Stomach smooth muscle (tissue), 2 donors: ENCODE measurements around the gene PLSCR1.

Source experiments
- H3K27ac ChIP-seq: one replicate; pipeline ENCODE4 v1.7.0; 2013; ENCODE audit warnings: mild to moderate bottlenecking, low read length, inconsistent platforms
- H3K27me3 ChIP-seq, 2 donors: one replicate each; pipeline ENCODE4 v1.7.0; 2013; ENCODE audit warnings: low read length in 2 of 2; ENCODE audit not compliant: insufficient read depth in 2 of 2, control insufficient read depth in 1 of 2
- H3K36me3 ChIP-seq, 2 donors: one replicate each; pipeline ENCODE4 v1.7.0; 2013; ENCODE audit warnings: low read length in 2 of 2; ENCODE audit not compliant: control insufficient read depth in 2 of 2, insufficient read depth in 2 of 2
- H3K4me1 ChIP-seq: one replicate; pipeline ENCODE4 v1.7.0; 2013; ENCODE audit warnings: low read length; ENCODE audit not compliant: control insufficient read depth, insufficient read depth
- H3K4me3 ChIP-seq, 2 donors: one replicate each; pipeline ENCODE4 v1.7.0; 2013; ENCODE audit warnings: low read length in 2 of 2
- H3K9ac ChIP-seq, 2 donors: one replicate each; pipeline ENCODE4 v1.7.0; 2013; ENCODE audit warnings: low read length in 2 of 2, mild to moderate bottlenecking in 1 of 2
- H3K9me3 ChIP-seq, 2 donors: one replicate each; pipeline ENCODE4 v1.7.0; 2013; ENCODE audit warnings: low read length in 2 of 2; ENCODE audit not compliant: control insufficient read depth in 2 of 2
- donor health status: healthy.
- donor health status: Pancreatic carcinoma.

Gene PLSCR1

GRCh38 chr3:146569314-146569713 is 24.9 kb upstream of the PLSCR1 start:
- no peaks in the 10 kb centered on the region for H3K9me3 ChIP-seq
- H3K27ac ChIP-seq, result no peak overlapping the region
- H3K9ac ChIP-seq, result no peak overlapping the region
- no peaks in the 10 kb centered on the region for H3K4me1 ChIP-seq
- H3K4me3 ChIP-seq, result no peak overlapping the region
- H3K36me3 ChIP-seq, result no peaks in the 10 kb centered on the region
- H3K27me3 ChIP-seq, result no peaks in the 10 kb centered on the region

GRCh38 chr3:146566138-146566537 is 21.7 kb upstream of the PLSCR1 start:
- Histone ChIP-seq H3K4me1 (no peaks in the 10 kb centered on the region), H3K27me3 (no peaks in the 10 kb centered on the region), H3K9ac (no peak overlapping the region), H3K36me3 (no peaks in the 10 kb centered on the region), H3K4me3 (no peak overlapping the region), H3K27ac (no peak overlapping the region), H3K9me3 (no peaks in the 10 kb centered on the region)

- H3K36me3 ChIP-seq, result no peaks in the 10 kb centered on the region
- H3K27ac ChIP-seq, result no peak overlapping the region
- no peaks in the 10 kb centered on the region for H3K27me3 ChIP-seq
- H3K9me3 ChIP-seq, result no peaks in the 10 kb centered on the region
- H3K9ac ChIP-seq, result no peak overlapping the region
- H3K4me1 ChIP-seq, result no peaks in the 10 kb centered on the region
- H3K4me3 ChIP-seq, result no peak overlapping the region
These were observed 17.5 kb upstream of the PLSCR1 start for GRCh38 chr3:146561879-146562278.

GRCh38 chr3:146561463-146561862 is 17.1 kb upstream of the PLSCR1 start:
- H3K9ac ChIP-seq, result no peak overlapping the region
- no peak overlapping the region for H3K27ac ChIP-seq
- no peaks in the 10 kb centered on the region for H3K9me3 ChIP-seq
- no peaks in the 10 kb centered on the region for H3K27me3 ChIP-seq
- no peak overlapping the region for H3K4me3 ChIP-seq
- no peaks in the 10 kb centered on the region for H3K36me3 ChIP-seq
- no peaks in the 10 kb centered on the region for H3K4me1 ChIP-seq

DNA sequence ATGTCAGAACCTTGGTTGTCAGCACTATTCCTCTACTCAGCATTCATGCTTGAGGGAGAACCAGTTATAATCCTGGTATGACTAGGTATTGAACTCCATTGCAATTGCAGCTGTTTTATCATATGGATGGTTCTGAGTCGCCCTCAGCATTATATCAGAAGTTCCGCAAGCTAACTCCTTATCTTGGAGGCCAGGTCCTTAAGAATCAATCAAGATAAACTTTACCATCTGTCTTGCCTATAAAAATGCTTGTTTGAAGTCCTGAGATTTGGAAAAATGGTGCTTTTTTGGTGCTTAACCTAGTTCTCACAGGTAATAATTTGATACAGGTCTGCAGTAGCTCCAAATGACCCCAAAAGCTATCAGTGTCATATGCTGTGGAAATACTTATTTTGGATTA is 16.3 kb upstream of the PLSCR1 start:
- Histone ChIP-seq H3K9me3 (no peaks in the 10 kb centered on the region), H3K9ac (no peak overlapping the region), H3K4me1 (no peaks in the 10 kb centered on the region), H3K4me3 (no peak overlapping the region), H3K27me3 (no peaks in the 10 kb centered on the region), H3K36me3 (no peaks in the 10 kb centered on the region), H3K27ac (no peak overlapping the region)

GRCh38 chr3:146559388-146559787 is 15.0 kb upstream of the PLSCR1 start:
- Histone ChIP-seq H3K27ac (no peak overlapping the region), H3K9ac (no peak overlapping the region), H3K4me1 (no peaks in the 10 kb centered on the region), H3K9me3 (no peaks in the 10 kb centered on the region), H3K36me3 (no peaks in the 10 kb centered on the region), H3K4me3 (no peak overlapping the region), H3K27me3 (no peaks in the 10 kb centered on the region)

DNA sequence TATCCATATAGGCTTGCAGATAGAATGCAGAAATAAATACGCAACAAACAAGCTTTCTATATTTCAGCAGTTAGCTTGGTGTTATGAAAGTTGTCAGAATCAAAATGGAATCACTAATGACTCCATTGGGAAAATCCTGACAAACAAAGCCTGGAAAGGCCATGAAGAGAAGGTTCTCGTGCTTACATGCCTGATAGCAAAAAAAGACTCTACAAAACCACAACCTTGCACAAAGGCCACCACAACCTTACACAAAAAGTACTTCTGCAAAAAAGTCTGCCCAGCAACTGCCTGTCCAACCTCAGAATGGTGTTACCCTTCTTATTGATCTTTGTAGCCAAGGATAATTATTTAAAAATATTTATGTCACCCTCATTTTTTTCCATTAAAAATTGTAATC is 14.4 kb upstream of the PLSCR1 start:
- Histone ChIP-seq H3K9me3 (no peaks in the 10 kb centered on the region), H3K36me3 (no peaks in the 10 kb centered on the region), H3K27ac (no peak overlapping the region), H3K4me1 (no peaks in the 10 kb centered on the region), H3K4me3 (no peak overlapping the region), H3K9ac (no peak overlapping the region), H3K27me3 (no peaks in the 10 kb centered on the region)

DNA sequence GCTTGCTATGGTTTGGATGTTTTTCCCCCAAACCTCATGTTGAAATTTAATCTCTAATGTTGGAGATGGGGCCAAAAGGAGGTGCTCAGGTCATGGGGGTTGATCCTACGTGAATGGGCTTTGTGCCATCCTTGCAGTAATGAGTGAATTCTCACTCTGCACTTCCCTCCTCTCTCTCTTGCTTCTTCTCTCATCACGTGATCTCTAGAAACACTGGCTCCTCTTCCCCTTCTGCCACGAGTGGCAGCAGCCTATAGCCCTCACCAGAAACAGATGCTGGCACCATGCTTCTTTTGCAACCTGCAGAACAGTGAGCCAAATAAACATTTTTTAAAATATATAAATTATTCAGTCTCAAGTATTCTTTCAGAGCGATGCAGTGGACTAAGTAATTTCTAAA is 13.3 kb upstream of the PLSCR1 start:
- no peaks in the 10 kb centered on the region for H3K27me3 ChIP-seq
- H3K27ac ChIP-seq, result no peak overlapping the region
- no peak overlapping the region for H3K9ac ChIP-seq
- no peaks in the 10 kb centered on the region for H3K36me3 ChIP-seq
- no peak overlapping the region for H3K4me3 ChIP-seq
- no peaks in the 10 kb centered on the region for H3K4me1 ChIP-seq
- H3K9me3 ChIP-seq, result no peaks in the 10 kb centered on the region

- no peaks in the 10 kb centered on the region for H3K36me3 ChIP-seq
- H3K27me3 ChIP-seq, result no peaks in the 10 kb centered on the region
- no peaks in the 10 kb centered on the region for H3K9me3 ChIP-seq
- H3K9ac ChIP-seq, result no peak overlapping the region
- no peaks in the 10 kb centered on the region for H3K4me1 ChIP-seq
- no peak overlapping the region for H3K4me3 ChIP-seq
- no peak overlapping the region for H3K27ac ChIP-seq
These were observed 10.9 kb upstream of the PLSCR1 start for GRCh38 chr3:146555311-146555710.

DNA sequence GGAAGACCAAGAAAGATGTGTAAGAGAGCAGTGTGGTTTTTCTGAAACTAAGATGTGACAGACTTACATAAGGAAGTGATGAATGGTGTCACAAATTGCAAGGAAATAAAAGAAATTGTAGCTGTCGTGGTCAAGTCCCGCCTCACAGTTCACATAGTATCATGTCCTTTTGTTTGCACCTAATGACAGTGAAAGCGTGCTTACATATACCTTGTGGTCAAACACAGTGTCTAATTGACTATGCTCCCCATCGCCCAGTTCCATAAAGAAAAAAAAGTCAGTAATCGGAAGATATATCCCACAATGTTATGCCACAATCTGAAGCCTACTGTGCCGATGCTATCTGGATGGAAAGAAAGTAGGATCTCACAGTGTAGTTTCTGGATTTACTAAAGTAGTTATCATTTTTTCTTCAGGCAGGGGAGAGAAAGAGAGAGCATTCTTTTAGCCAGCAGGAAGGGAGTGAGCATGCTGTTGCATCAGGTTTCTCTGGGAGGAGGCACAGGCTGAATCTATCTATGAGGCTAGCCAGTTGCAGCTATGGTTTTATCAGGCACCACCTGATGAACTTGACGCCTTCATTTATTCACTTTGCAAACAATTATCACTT is 9.8 kb upstream of the PLSCR1 start:
- Histone ChIP-seq H3K27ac (no peak overlapping the region), H3K9me3 (no peaks in the 10 kb centered on the region), H3K27me3 (no peaks in the 10 kb centered on the region), H3K4me1 (no peaks in the 10 kb centered on the region), H3K36me3 (no peaks in the 10 kb centered on the region), H3K9ac (no peak overlapping the region), H3K4me3 (no peak overlapping the region)

DNA sequence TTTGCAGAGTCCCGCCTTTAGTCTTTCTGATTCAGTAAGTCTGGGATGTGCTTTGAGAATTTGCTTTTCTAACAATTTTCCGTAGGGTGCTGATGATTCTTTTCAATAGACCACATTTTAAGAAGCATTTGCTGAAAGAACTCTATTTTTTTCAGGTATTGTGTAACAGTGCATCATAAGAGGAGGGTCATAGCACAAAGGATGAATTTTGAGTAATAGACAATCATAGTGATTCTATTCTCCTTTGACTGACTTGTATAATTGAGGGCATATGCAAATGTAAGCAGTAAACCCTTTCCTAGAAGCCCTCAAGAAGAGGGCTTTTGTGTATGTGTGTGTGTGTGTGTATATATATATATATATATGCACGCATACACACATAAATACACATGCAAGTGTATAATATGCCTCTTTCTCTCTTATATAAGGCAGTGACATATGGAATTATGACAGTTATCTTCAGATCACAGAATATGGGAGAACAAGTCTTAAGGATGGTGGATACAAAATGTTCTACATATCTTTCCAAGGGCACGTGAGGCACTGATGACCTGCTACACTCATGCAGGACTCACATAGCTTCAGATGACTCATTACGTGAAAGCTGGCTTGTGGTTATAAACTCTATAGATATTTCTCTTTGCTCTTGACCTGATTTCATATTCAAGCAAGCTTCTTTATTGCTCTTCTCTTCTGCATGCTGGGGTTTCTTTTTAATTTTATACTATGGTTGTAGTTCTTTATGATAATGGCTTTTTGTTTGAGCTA is 6.5 kb upstream of the PLSCR1 start:
- H3K27me3 ChIP-seq, result no peaks in the 10 kb centered on the region
- no peaks in the 10 kb centered on the region for H3K9me3 ChIP-seq
- peak overlapping the region in 1 of 2 donors; percentile 60 for H3K4me3 ChIP-seq
- H3K9ac ChIP-seq, result peak overlapping the region in 1 of 2 donors; percentile 40
- H3K36me3 ChIP-seq, result no peaks in the 10 kb centered on the region
- H3K4me1 ChIP-seq, result no peaks in the 10 kb centered on the region
- H3K27ac ChIP-seq, result no peak overlapping the region
